GM21423 (cell line): ENCODE data around the gene KIR2DL4.
"Not testable (repeated sequence)": the region's sequence is repeated elsewhere in the genome, so short reads cannot be mapped to it uniquely, and the experiment has no call there.

ENCODE experiments used
- ATAC-seq: cut with Tn5 transposase; IDR thresholded peaks from one replicate; pipeline ENCODE4 v1.9.1; 2021; ENCODE audit warnings: mild to moderate bottlenecking, moderate library complexity; ENCODE audit not compliant: unreplicated experiment

KIR2DL4 gene

DNA sequence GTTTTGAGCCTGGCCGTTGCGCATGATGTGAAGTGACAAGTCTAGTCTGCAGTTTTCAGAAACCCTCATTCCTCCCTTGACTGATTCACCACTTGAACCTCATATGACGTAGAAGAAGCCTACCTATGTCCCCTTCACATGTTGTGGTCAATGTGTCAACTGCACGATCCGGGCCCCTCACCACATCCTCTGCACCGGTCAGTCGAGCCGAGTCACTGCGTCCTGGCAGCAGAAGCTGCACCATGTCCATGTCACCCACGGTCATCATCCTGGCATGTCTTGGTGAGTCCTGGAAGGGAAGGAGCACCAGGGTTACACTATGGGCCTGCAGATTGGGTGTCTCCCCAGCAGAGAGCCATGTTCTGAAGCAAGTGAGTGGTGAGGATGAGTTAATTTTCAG lies at the start of gene KIR2DL4:
KIR2DL4 (plus strand) TSS at position 201 of the 400 bp plus-strand sequence; CDS start at position 243, 42 bp downstream.
- ATAC-seq, result no peak

DNA sequence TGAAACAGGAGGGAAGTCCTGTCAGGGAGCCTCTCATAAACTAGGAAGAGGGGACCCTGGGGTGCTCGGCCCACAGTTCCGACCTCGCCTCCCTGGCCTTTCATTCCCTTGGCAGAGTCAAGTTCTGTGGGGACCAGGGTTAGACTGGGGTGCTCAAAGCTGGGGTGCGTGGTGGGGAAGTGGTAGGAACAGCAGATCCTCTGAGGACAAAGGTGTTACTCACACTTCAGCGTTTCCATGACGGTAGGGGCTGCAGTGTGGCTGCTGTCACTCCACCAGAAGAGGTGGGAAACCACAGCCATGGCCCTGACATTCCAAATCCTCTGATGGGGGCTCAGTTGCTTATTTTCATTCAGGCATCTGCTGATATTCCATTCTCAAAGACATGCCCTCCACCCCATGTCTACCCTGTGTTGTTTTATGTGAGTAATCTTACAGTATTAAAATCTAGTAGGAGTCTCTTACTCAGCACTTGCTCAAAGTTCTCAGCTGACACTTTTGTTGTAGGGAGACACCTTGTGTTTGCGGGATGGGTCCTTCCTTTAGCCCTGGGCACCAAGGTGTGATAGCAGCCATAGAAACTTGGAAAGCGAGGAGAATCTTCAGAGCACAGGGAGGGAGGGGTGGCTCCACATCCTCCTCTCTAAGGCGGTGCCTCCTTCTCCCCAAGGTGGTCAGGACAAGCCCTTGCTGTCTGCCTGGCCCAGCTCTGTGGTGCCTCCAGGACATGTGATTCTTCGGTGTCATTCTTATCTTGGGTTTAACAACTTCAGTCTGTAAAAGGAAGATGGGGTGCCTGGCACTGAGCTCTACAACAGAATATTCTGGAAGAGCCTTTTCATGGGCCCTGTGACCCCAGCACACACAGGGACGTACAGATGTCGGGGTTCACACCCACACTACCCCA lies 47.0 kb upstream of the KIR2DL4 start:
- not testable (repeated sequence) for ATAC-seq

DNA sequence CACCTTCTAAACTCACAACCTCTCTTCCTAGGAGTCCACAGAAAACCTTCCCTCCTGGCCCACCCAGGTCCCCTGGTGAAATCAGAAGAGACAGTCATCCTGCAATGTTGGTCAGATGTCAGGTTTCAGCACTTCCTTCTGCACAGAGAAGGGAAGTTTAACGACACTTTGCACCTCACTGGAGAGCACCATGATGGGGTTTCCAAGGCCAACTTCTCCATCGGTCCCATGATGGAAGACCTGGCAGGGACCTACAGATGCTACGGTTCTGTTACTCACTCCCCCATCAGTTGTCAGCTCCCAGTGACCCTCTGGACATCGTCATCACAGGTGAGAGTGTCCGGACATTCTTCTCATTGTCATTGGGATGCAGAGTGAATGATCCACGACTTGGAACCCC lies 44.8 kb upstream of the KIR2DL4 start:
- not testable (repeated sequence) for ATAC-seq

DNA sequence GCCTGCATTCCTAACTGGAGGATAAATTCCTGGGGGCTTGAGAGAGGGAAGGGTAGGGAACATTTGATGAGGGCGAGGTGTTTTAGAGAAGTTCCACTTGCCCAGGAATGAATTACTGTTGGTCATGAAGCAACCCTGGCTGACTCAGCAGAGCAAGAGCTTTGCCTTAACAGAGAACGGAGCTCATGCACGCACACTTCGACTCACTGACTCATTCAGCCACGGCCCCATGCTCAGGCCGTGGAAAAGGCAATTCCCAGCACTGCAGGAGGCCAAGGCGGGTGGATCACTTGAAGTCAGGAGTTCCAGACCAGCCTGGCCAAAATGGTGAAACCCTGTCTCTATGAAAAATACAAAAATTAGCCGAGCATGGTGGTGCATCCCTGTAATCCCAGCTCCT lies 39.2 kb upstream of the KIR2DL4 start:
- ATAC-seq, result not testable (repeated sequence)

DNA sequence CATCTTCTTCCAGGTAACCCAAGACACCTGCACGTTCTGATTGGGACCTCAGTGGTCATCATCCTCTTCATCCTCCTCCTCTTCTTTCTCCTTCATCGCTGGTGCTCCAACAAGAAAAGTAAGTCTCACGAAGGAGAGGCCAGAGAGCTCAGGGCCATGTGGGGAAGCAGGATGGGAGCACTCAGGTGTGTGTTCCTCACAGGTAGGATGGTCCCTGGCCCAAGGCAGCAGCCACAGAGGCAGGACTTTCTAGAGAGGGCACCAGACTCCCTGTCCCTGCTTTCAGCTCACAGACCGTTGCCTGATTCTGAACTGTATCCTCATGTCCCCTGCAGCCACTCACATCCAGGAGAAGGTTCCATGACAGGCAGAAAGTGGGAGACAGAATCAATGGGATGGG lies 36.9 kb upstream of the KIR2DL4 start:
- ATAC-seq, result not testable (repeated sequence)

DNA sequence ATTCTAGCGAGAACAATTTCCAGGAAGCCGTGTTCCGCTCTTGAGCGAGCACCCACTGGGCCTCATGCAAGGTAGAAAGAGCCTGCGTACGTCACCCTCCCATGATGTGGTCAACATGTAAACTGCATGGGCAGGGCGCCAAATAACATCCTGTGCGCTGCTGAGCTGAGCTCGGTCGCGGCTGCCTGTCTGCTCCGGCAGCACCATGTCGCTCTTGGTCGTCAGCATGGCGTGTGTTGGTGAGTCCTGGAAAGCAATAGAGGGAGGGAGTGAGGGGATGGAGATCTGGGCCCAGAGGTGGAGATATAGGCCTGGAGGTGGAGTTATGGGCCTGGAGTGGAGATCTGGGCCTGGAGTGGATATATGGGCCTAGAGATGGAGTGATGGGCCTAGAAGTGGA lies 33.8 kb upstream of the KIR2DL4 start, which contains the start of gene KIR2DL1:
KIR2DL1 (plus strand) TSS at position 148 of the 400 bp plus-strand sequence; CDS start at position 206, 58 bp downstream.
- ATAC-seq, result not testable (repeated sequence)

DNA sequence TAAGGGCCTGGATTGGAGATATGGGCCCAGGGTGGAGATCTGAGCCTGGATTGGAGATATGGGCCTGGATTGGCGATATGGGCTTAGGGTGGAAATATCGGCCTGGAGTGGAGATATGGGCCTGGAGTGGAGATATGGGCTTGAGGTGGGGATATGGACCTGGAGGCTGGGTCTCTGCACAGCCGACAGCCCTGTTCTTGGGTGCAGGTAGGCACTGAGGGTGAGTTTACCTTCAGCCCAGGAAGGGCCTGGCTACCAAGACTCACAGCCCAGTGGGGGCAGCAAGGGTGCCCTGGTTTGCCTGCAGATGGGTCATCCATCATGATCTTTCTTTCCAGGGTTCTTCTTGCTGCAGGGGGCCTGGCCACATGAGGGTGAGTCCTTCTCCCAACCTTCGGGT lies 32.9 kb upstream of the KIR2DL4 start:
- not testable (repeated sequence) for ATAC-seq

DNA sequence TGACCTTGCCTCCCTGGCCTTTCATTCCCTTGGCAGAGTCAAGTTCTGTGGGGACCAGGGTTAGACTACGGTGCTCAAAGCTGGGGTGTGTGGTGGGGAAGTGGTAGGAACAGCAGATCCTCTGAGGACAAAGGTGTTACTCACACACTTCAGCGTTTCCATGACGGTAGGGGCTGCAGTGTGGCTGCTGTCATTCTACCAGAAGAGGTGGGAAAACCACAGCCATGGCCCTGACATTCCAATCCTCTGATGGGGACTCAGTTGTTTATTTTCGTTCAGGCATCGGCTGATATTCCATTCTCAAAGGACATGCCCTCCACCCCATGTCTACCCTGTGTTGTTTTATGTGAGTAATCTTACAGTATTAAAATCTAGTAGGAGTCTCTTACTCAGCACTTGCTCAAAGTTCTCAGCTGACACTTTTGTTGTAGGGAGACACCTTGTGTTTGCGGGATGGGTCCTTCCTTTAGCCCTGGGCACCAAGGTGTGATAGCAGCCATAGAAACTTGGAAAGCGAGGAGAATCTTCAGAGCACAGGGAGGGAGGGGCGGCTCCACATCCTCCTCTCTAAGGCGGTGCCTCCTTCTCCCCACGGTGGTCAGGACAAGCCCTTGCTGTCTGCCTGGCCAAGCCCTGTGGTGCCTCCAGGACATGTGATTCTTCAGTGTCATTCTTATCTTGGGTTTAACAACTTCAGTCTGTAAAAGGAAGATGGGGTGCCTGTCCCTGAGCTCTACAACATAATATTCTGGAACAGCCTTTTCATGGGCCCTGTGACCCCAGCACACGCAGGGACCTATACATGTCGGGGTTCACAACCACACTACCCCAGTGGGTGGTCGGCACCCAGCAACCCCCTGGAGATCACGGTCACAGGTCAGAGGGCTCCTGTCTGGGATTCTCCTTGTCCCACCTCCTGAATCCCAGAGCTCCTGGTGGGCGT lies 32.1 kb upstream of the KIR2DL4 start:
- not testable (repeated sequence) for ATAC-seq

DNA sequence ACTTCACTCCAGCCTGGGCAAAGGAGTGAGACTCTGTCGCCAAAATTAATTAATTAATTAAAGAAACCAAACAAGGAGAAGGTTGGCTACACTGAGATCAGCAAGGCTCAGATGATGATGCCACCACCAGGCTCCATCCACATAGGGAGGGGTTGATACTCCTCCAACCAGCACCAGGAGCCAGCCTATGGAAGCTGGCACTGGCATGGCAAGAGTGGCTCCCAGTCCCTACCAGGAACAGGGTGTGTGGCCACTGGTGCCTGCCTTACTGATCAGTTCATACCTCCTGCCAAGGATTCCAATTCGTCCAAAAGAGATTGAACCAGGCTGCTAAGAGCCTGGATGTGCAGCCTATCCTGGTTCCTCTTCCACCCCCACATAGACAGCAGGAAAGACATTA lies 30.7 kb upstream of the KIR2DL4 start:
- not testable (repeated sequence) for ATAC-seq

DNA sequence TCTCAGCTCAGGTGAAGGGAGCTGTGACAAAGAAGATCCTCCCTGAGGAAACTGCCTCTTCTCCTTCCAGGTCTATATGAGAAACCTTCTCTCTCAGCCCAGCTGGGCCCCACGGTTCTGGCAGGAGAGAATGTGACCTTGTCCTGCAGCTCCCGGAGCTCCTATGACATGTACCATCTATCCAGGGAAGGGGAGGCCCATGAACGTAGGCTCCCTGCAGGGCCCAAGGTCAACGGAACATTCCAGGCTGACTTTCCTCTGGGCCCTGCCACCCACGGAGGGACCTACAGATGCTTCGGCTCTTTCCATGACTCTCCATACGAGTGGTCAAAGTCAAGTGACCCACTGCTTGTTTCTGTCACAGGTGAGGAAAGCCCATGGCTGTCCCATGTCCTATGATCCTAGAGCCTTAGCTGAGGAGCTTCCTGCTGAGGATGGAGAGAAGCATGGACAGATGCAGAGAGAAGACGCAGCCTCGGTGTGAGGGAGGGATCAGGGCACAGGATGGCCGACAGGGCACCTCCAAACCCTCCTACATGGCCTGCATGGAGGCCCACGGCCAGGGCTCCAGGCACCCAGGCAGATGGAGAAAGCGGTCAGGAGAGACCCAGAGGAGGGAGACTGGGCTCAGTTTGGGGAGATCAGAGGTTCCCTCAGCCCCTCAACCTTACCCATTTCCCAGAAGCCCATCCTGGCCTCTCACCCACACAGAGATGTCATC lies 28.2 kb upstream of the KIR2DL4 start:
- not testable (repeated sequence) for ATAC-seq

DNA sequence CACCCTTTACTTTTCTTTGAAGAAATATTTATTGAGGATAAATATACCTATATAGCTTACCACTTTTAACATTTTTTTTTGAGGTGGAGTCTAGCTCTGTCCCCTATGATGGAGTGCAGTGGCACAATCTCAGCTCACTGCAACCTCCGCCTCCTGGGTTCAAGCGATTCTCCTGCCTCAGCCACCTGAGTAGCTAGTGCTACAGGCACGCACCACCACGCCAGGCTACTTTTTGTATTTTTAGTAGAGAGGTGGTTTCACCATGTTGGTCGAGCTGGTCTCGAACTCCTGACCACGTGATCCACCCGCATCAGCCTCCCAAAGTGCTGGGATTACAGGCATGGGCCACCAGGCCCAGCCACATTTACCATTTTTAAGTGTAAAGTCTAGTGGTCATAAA lies 27.6 kb upstream of the KIR2DL4 start:
- not testable (repeated sequence) for ATAC-seq

DNA sequence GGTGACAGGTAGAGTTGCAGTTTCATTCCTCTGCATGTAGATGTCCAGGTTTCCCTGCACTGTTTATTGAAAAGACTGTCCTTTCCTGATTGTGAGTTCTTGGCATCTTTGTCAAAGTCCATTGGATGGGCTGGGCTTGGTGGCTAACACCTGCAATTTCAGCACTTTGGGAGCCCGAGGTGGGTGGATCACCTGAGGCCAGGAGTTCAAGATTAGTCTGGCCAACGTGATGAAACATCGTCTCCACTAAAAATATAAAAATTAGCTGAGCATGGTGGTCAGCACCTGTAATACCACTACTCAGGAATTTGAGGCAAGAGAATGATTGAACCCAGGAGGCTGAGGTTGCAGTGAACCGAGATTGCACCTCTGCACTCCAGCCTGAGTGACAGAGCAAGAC lies 25.6 kb upstream of the KIR2DL4 start:
- ATAC-seq, result not testable (repeated sequence)

DNA sequence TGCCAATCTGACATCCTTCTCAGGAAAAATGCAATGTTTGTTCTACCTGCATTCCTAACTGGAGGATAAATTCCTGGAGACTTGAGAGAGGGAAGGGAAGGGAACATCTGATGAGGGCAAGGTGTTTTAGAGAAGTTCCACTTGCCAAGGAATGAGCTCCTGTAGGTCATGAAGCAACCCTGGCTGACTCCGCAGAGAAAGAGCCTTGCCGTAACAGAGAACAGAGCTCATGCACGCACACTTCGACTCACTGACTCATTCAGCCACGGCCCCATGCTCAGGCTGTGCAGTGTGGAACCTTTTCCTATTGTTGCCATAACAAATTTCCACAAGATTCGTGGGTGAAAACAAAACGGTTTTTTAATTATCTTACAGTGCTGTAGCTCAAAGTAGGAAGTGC lies 24.5 kb upstream of the KIR2DL4 start:
- not testable (repeated sequence) for ATAC-seq

DNA sequence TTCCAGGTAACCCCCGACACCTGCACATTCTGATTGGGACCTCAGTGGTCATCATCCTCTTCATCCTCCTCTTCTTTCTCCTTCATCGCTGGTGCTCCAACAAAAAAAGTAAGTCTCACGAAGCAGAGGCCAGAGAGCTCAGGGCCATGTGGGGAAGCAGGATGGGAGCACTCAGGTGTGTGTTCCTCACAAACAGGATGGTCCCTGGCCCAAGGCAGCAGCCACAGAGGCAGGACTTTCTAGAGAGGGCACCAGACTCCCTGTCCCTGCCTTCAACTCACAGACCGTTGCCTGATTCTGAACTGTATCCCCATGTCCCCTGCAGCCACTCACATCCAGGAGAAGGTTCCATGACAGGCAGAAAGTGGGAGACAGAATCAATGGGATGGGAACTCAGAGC lies 20.5 kb upstream of the KIR2DL4 start:
- not testable (repeated sequence) for ATAC-seq

DNA sequence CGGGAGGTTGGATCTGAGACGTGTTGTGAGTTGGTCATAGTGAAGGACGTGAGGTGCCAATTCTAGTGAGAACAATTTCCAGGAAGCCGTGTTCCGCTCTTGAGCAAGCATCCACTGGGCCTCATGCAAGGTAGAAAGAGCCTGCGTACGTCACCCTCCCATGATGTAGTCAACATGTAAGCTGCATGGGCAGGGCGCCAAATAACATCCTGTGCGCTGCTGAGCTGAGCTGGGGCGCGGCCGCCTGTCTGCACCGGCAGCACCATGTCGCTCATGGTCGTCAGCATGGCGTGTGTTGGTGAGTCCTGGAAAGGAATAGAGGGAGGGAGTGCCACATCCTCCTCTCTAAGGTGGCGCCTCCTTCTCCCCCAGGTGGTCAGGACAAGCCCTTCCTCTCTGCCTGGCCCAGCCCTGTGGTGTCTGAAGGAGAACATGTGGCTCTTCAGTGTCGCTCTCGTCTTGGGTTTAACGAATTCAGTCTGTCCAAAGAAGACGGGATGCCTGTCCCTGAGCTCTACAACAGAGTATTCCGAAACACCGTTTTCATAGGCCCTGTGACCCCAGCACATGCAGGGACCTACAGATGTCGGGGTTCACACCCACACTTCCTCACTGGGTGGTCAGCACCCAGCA lies 17.2 kb upstream of the KIR2DL4 start:
- not testable (repeated sequence) for ATAC-seq

DNA sequence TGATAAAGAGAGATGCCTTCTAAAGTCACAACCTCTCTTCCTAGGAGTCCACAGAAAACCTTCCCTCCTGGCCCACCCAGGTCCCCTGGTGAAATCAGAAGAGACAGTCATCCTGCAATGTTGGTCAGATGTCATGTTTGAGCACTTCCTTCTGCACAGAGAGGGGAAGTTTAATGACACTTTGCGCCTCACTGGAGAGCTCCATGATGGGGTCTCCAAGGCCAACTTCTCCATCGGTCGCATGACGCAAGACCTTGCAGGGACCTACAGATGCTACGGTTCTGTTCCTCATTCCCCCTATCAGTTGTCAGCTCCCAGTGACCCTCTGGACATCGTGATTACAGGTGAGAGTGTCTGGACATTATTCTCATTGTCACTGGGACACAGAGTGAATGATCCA lies 15.3 kb upstream of the KIR2DL4 start:
- ATAC-seq, result not testable (repeated sequence)

DNA sequence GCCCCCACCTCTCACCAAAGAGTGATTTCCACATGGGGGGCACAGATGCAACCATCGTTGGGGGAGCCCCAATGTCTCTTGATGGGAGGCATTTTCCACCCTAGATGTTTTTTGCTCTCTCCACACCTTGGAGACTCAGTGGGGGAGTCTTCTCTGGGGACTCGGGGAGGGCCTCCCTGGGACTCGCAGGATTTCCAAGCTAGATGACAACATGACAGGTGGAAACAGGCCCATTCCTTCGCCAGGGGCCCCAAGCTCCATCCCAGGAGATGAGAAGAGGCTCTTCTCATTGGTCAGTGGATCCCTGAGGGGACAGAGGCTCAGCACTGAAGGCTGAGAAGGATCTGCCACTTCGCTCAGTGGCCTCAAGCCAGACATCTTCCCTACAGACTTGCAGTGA lies 12.7 kb upstream of the KIR2DL4 start:
- no peak for ATAC-seq

DNA sequence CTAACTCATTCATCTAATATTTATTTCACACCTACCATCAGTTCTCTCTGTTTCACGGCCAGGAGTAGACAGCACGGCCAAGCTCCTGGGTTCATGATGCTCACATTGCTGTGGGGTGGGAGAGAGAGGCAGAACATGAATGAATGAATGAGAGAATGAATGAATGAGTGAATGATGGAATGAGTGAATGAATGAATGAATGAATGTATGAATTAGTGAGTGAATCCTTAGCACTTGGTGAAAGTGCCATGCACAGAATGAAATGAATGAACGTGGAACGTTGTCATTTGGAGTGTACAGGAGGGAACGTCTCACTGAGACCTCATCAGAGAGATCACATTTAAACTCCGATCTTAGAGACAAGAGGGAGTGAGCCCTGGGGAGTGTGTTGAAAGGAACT lies 11.9 kb upstream of the KIR2DL4 start:
- no peak for ATAC-seq

DNA sequence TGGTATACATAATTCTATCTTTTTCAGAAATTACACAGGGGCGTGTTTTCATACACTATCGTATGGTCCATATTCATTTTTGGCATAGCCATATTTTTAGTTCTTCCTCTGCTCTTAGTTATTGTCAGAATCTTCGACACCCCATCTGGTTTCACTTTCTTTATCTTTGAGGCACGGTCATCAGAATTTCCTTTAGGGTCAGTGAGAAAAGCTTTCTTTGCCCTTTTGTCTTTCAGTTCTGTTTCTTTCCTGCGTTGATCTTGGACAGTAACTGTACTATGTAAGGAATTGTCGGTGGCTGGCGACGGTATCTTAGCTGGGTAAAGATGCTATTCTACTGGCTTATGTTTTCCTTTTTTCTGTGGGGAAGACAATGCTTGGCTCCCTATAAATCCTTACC lies 10.6 kb upstream of the KIR2DL4 start:
- no peak for ATAC-seq

DNA sequence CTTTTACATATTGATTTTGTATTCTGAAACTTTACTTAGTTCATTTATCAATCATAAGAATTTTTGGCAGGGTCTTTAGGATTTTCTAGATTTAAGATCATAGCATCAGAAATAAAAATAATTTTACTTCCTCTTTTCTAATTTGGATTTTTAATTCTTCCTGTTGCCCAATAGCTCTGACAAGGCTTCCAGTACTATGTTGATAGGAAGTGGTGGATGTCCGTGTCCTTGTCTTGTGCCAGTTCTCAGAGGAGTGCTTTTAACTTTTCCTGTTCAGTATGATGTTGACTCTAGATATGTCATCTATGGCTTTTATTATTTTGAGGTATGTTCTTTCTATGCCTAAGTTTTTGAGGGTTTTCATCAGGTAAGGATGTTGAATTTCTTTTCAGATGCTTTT lies 7.7 kb upstream of the KIR2DL4 start:
- no peak for ATAC-seq
